PC-3 (cell line): ENCODE measurements around the gene VPS13C.

Source experiments
- CTCF ChIP-seq: fragments of 300-600 bp; sonication (generic); conservative IDR thresholded peaks from 2 replicates; pipeline ENCODE4 v1.5.1; 2017; ENCODE audit warnings: antibody characterized with exemption, low read depth, mild to moderate bottlenecking, low read length
- EZH2 ChIP-seq: fragments of 300-600 bp; sonication (generic); IDR thresholded peaks from one replicate; pipeline ENCODE4 v1.6.1; 2017; ENCODE audit warnings: antibody characterized with exemption, mild to moderate bottlenecking, low read length; ENCODE audit not compliant: unreplicated experiment

DNA sequence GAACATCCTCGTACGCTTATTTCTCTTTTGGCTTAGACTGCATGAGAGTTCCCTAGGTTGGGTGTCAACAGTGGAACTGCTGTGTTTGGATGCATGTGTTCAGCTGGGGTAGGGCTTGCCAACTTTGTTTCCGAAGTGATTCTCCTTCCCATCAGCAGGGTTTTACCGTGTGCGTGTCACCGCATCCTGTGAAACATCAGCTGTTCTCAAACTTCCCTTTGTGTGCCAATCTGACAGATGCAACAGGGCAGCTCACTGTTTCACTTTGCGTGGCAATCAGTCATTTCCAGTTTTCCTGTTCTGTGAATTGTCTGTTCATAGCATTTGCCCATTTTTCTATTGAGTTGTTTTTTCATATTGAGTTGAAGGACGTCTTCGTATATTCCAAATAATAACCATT is 218.8 kb downstream of the VPS13C start:
- TF ChIP-seq CTCF, result no peak
- no peak for TF ChIP-seq EZH2
